ENCODE measurements around the gene JCHAIN. TPM values are rescaled to one million over a fixed set of nuclear protein-coding genes. Genes with fewer than 3 reads are reported as not detected.

Gene JCHAIN
- total and polyA plus RNA-seq, 4 donors = 18.3 to 276 (median 111) TPM

GRCh38 chr4:70674191-70674590, 7.9 kb upstream of the JCHAIN start:
- no peak for TF ChIP-seq CTCF (IDR thresholded peaks at IDR 0.05; ENCODE audit: control extremely low read depth, extremely low read depth)
- ATAC-seq (ENCODE audit: insufficient read depth, low FRiP score) (no peak), DNase-seq (peak in 2 of 3 donors; percentile 59 to 68)
- Histone ChIP-seq H3K27ac (ENCODE audit: low read depth in 1 of 2, low read length in 1 of 2) (no peak overlapping the region), H3K27me3 (ENCODE audit: control insufficient read depth in 3 of 3, insufficient read depth in 3 of 3, low read length in 2 of 3) (no peaks in the 10 kb centered on the region), H3K36me3 (ENCODE audit: control insufficient read depth in 4 of 4, insufficient read depth in 4 of 4, low read length in 4 of 4) (no peaks in the 10 kb centered on the region), H3K9me3 (ENCODE audit: control insufficient read depth in 4 of 4, insufficient read depth in 3 of 4, low read length in 3 of 4) (no peaks in the 10 kb centered on the region), H3K4me1 (ENCODE audit: control insufficient read depth in 5 of 5, insufficient read depth in 5 of 5, low read length in 5 of 5) (peaks cover 0 to 16% (median 0%) of the 10 kb centered on the region in 5 donors), H3K9ac (ENCODE audit: insufficient read depth in 1 of 2, low read length in 2 of 2) (no peak overlapping the region), H3K4me3 (no peak overlapping the region)

GRCh38 chr4:70671091-70671490, 4.8 kb upstream of the JCHAIN start:
- Histone ChIP-seq H3K9me3 (ENCODE audit: control insufficient read depth in 4 of 4, insufficient read depth in 3 of 4, low read length in 3 of 4) (no peaks in the 10 kb centered on the region), H3K4me3 (no peak overlapping the region), H3K9ac (ENCODE audit: insufficient read depth in 1 of 2, low read length in 2 of 2) (no peak overlapping the region), H3K27me3 (ENCODE audit: control insufficient read depth in 3 of 3, insufficient read depth in 3 of 3, low read length in 2 of 3) (no peaks in the 10 kb centered on the region), H3K36me3 (ENCODE audit: control insufficient read depth in 4 of 4, insufficient read depth in 4 of 4, low read length in 4 of 4) (no peaks in the 10 kb centered on the region), H3K4me1 (ENCODE audit: control insufficient read depth in 5 of 5, insufficient read depth in 5 of 5, low read length in 5 of 5) (peaks cover 0 to 24% (median 5%) of the 10 kb centered on the region in 5 donors), H3K27ac (ENCODE audit: low read depth in 1 of 2, low read length in 1 of 2) (no peak overlapping the region)
- no peak for DNase-seq
- ATAC-seq (ENCODE audit: insufficient read depth, low FRiP score) = no peak
- WGBS, 2 donors = 40 to 52% methylated on average over 2 of the region's 2 CpGs
- TF ChIP-seq CTCF (IDR thresholded peaks at IDR 0.05; ENCODE audit: control extremely low read depth, extremely low read depth) = no peak

GRCh38 chr4:70670332-70671014, 4.2 kb upstream of the JCHAIN start:
- ATAC-seq (ENCODE audit: insufficient read depth, low FRiP score) = no peak
- TF ChIP-seq CTCF (IDR thresholded peaks at IDR 0.05; ENCODE audit: control extremely low read depth, extremely low read depth) = no peak
- no peak for DNase-seq
- WGBS, 2 donors = 85 to 89% methylated on average over 5 of the region's 5 CpGs
- Histone ChIP-seq H3K36me3 (ENCODE audit: control insufficient read depth in 4 of 4, insufficient read depth in 4 of 4, low read length in 4 of 4) (no peaks in the 10 kb centered on the region), H3K4me3 (no peak overlapping the region), H3K9ac (ENCODE audit: insufficient read depth in 1 of 2, low read length in 2 of 2) (no peak overlapping the region), H3K27me3 (ENCODE audit: control insufficient read depth in 3 of 3, insufficient read depth in 3 of 3, low read length in 2 of 3) (no peaks in the 10 kb centered on the region), H3K27ac (ENCODE audit: low read depth in 1 of 2, low read length in 1 of 2) (no peak overlapping the region), H3K4me1 (ENCODE audit: control insufficient read depth in 5 of 5, insufficient read depth in 5 of 5, low read length in 5 of 5) (peaks cover 0 to 20% (median 5%) of the 10 kb centered on the region in 5 donors), H3K9me3 (ENCODE audit: control insufficient read depth in 4 of 4, insufficient read depth in 3 of 4, low read length in 3 of 4) (no peaks in the 10 kb centered on the region)

Measured in lung (tissue), 12 donors.